ENCODE data around the gene COMP.
A peak's percentile ranks its signal among the peaks of the same experiment; 100 is the strongest.
"Not testable (repeated sequence)": the region's sequence is repeated elsewhere in the genome, so short reads cannot be mapped to it uniquely, and the experiment has no call there.

Gene COMP

DNA sequence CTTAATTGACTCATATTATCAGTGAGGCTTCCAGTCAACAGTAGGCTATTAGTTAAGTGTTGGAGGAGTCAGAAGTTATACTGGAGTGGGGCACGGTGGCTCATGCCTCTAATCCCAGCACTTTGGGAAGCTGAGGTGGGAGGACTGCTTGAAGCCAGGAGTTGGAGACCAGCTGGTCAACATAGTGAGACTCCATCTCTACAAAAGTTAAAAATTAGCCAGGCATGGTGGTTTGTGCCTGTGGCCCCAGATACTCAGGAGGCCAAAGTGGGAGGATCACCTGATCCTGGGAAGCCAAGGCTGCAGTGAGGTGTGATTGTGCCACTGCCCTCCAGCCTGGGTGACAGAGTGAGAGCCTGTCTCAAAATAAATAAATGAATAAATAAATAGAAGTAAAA is 53.2 kb downstream of the COMP start:
- Histone ChIP-seq H3K27ac (ENCODE audit: insufficient read depth in 1 of 2, low read depth in 1 of 2, low read length in 2 of 2, poor library complexity in 1 of 2, severe bottlenecking in 2 of 2) (no peak overlapping the region), H3K36me3 (ENCODE audit: control insufficient read depth in 4 of 4, insufficient read depth in 4 of 4, low read length in 3 of 4) (no peaks in the 10 kb centered on the region), H3K4me3 (ENCODE audit: control insufficient read depth in 1 of 7, extremely low read depth in 1 of 7, insufficient read depth in 4 of 7, low read depth in 2 of 7, low read length in 6 of 7) (no peak overlapping the region), H3K9me3 (ENCODE audit: control extremely low read depth in 1 of 5, control insufficient read depth in 4 of 5, insufficient read depth in 2 of 5, low read depth in 1 of 5, low read length in 4 of 5) (no peaks in the 10 kb centered on the region), H3K4me1 (ENCODE audit: control extremely low read depth in 1 of 4, control insufficient read depth in 4 of 4, insufficient read depth in 4 of 4, low read length in 3 of 4) (no peaks in the 10 kb centered on the region), H3K27me3 (replicated peaks in 2 of 5; ENCODE audit: control insufficient read depth in 4 of 5, insufficient read depth in 5 of 5, low read length in 4 of 5) (no peaks in the 10 kb centered on the region)
- 100% methylated on average over 1 of the region's 1 CpG for WGBS (ENCODE audit: insufficient coverage)
- no peak for DNase-seq
- POLR2A ChIA-PET = no interaction called here
- CTCF ChIA-PET = no interaction called here

DNA sequence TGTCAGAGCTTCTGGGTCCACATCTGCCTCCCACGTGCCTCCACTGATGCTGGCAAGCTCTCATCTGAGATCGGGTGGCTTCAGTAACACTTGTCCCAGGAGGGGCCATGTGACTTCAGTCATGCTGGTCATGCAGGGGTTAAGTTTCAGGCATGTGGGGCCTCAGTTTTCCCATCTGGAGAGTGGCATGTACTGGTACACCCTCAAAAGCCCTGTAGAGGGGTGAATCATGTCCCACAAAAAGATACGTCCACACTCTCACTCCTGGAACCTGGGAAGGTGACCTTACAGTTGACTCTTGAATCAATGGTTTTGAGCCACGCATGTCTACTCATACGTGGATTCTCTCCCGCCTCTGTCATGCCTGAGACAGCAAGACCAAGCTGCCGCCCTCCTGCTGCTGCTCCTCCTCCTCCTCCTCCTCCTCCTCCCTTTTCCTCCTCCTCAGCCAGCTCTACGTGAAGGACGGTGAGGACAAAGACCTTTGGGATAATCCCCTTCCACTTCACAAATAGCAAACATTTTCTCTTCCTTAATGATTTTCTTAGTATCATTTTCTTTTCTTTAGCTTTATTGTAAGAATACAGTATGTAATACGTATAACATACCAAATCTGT is 53.7 kb downstream of the COMP start:
- WGBS (ENCODE audit: insufficient coverage) = 94% methylated on average over 9 of the region's 10 CpGs
- ChIA-PET POLR2A (no interaction called here), CTCF (interaction anchor here (1.6 kb wide), 1 partner anchor 13 kb away, joined by 3 read pairs; no protein-coding TSS in a partner anchor)
- Histone ChIP-seq H3K4me3 (ENCODE audit: control insufficient read depth in 1 of 7, extremely low read depth in 1 of 7, insufficient read depth in 4 of 7, low read depth in 2 of 7, low read length in 6 of 7) (no peak overlapping the region), H3K9me3 (ENCODE audit: control extremely low read depth in 1 of 5, control insufficient read depth in 4 of 5, insufficient read depth in 2 of 5, low read depth in 1 of 5, low read length in 4 of 5) (no peaks in the 10 kb centered on the region), H3K36me3 (ENCODE audit: control insufficient read depth in 4 of 4, insufficient read depth in 4 of 4, low read length in 3 of 4) (no peaks in the 10 kb centered on the region), H3K27me3 (replicated peaks in 2 of 5; ENCODE audit: control insufficient read depth in 4 of 5, insufficient read depth in 5 of 5, low read length in 4 of 5) (no peaks in the 10 kb centered on the region), H3K27ac (ENCODE audit: insufficient read depth in 1 of 2, low read depth in 1 of 2, low read length in 2 of 2, poor library complexity in 1 of 2, severe bottlenecking in 2 of 2) (no peak overlapping the region), H3K4me1 (ENCODE audit: control extremely low read depth in 1 of 4, control insufficient read depth in 4 of 4, insufficient read depth in 4 of 4, low read length in 3 of 4) (no peaks in the 10 kb centered on the region)
- no peak for DNase-seq

GRCh38 chr19:18736415-18737336 is 54.4 kb downstream of the COMP start:
- no peak overlapping the region for H3K4me3 ChIP-seq (ENCODE audit: control insufficient read depth in 1 of 7, extremely low read depth in 1 of 7, insufficient read depth in 4 of 7, low read depth in 2 of 7, low read length in 6 of 7)
- no peaks in the 10 kb centered on the region for H3K9me3 ChIP-seq (ENCODE audit: control extremely low read depth in 1 of 5, control insufficient read depth in 4 of 5, insufficient read depth in 2 of 5, low read depth in 1 of 5, low read length in 4 of 5)
- H3K4me1 ChIP-seq (ENCODE audit: control extremely low read depth in 1 of 4, control insufficient read depth in 4 of 4, insufficient read depth in 4 of 4, low read length in 3 of 4) = peaks cover 0 to 3% (median 1%) of the 10 kb centered on the region in 4 experiments
- ChIA-PET POLR2A (no interaction called here), CTCF (interaction anchor here (1.6 kb wide), 1 partner anchor 12 kb away, joined by 3 read pairs; no protein-coding TSS in a partner anchor)
- DNase-seq = no peak
- 96% methylated on average over 17 of the region's 27 CpGs for WGBS (ENCODE audit: insufficient coverage)
- no peak overlapping the region for H3K27ac ChIP-seq (ENCODE audit: insufficient read depth in 1 of 2, low read depth in 1 of 2, low read length in 2 of 2, poor library complexity in 1 of 2, severe bottlenecking in 2 of 2)
- no peaks in the 10 kb centered on the region for H3K36me3 ChIP-seq (ENCODE audit: control insufficient read depth in 4 of 4, insufficient read depth in 4 of 4, low read length in 3 of 4)
- no peaks in the 10 kb centered on the region for H3K27me3 ChIP-seq (replicated peaks in 2 of 5; ENCODE audit: control insufficient read depth in 4 of 5, insufficient read depth in 5 of 5, low read length in 4 of 5)

GRCh38 chr19:18735752-18736151 is 55.4 kb downstream of the COMP start:
- no peaks in the 10 kb centered on the region for H3K9me3 ChIP-seq (ENCODE audit: control extremely low read depth in 1 of 5, control insufficient read depth in 4 of 5, insufficient read depth in 2 of 5, low read depth in 1 of 5, low read length in 4 of 5)
- H3K4me3 ChIP-seq (ENCODE audit: control insufficient read depth in 1 of 7, extremely low read depth in 1 of 7, insufficient read depth in 4 of 7, low read depth in 2 of 7, low read length in 6 of 7) = no peak overlapping the region
- peaks cover 0 to 11% (median 7%) of the 10 kb centered on the region in 4 experiments for H3K4me1 ChIP-seq (ENCODE audit: control extremely low read depth in 1 of 4, control insufficient read depth in 4 of 4, insufficient read depth in 4 of 4, low read length in 3 of 4)
- H3K36me3 ChIP-seq (ENCODE audit: control insufficient read depth in 4 of 4, insufficient read depth in 4 of 4, low read length in 3 of 4) = no peaks in the 10 kb centered on the region
- DNase-seq = no peak
- H3K27me3 ChIP-seq (replicated peaks in 2 of 5; ENCODE audit: control insufficient read depth in 4 of 5, insufficient read depth in 5 of 5, low read length in 4 of 5) = no peaks in the 10 kb centered on the region
- no peak overlapping the region for H3K27ac ChIP-seq (ENCODE audit: insufficient read depth in 1 of 2, low read depth in 1 of 2, low read length in 2 of 2, poor library complexity in 1 of 2, severe bottlenecking in 2 of 2)
- ChIA-PET POLR2A (no interaction called here), CTCF (no interaction called here)
- WGBS (ENCODE audit: insufficient coverage) = 94% methylated on average over 9 of the region's 9 CpGs

GRCh38 chr19:18735324-18735723 is 55.8 kb downstream of the COMP start:
- no peak overlapping the region for H3K4me3 ChIP-seq (ENCODE audit: control insufficient read depth in 1 of 7, extremely low read depth in 1 of 7, insufficient read depth in 4 of 7, low read depth in 2 of 7, low read length in 6 of 7)
- H3K36me3 ChIP-seq (ENCODE audit: control insufficient read depth in 4 of 4, insufficient read depth in 4 of 4, low read length in 3 of 4) = no peaks in the 10 kb centered on the region
- H3K4me1 ChIP-seq (ENCODE audit: control extremely low read depth in 1 of 4, control insufficient read depth in 4 of 4, insufficient read depth in 4 of 4, low read length in 3 of 4) = peaks cover 0 to 11% (median 7%) of the 10 kb centered on the region in 4 experiments
- H3K9me3 ChIP-seq (ENCODE audit: control extremely low read depth in 1 of 5, control insufficient read depth in 4 of 5, insufficient read depth in 2 of 5, low read depth in 1 of 5, low read length in 4 of 5) = no peaks in the 10 kb centered on the region
- no peak for DNase-seq
- ChIA-PET POLR2A (no interaction called here), CTCF (interaction anchor here (0.9 kb wide), 1 partner anchor 36 kb away, joined by 3 read pairs; no protein-coding TSS in a partner anchor)
- no peak overlapping the region for H3K27ac ChIP-seq (ENCODE audit: insufficient read depth in 1 of 2, low read depth in 1 of 2, low read length in 2 of 2, poor library complexity in 1 of 2, severe bottlenecking in 2 of 2)
- 97% methylated on average over 6 of the region's 14 CpGs for WGBS (ENCODE audit: insufficient coverage)
- no peaks in the 10 kb centered on the region for H3K27me3 ChIP-seq (replicated peaks in 2 of 5; ENCODE audit: control insufficient read depth in 4 of 5, insufficient read depth in 5 of 5, low read length in 4 of 5)

- POLR2A ChIA-PET; H3K9me3 ChIP-seq (ENCODE audit: control extremely low read depth in 1 of 5, control insufficient read depth in 4 of 5, insufficient read depth in 2 of 5, low read depth in 1 of 5, low read length in 4 of 5); H3K36me3 ChIP-seq (ENCODE audit: control insufficient read depth in 4 of 4, insufficient read depth in 4 of 4, low read length in 3 of 4); H3K4me3 ChIP-seq (ENCODE audit: control insufficient read depth in 1 of 7, extremely low read depth in 1 of 7, insufficient read depth in 4 of 7, low read depth in 2 of 7, low read length in 6 of 7); H3K27ac ChIP-seq (ENCODE audit: insufficient read depth in 1 of 2, low read depth in 1 of 2, low read length in 2 of 2, poor library complexity in 1 of 2, severe bottlenecking in 2 of 2); CTCF ChIA-PET; H3K27me3 ChIP-seq (replicated peaks in 2 of 5; ENCODE audit: control insufficient read depth in 4 of 5, insufficient read depth in 5 of 5, low read length in 4 of 5); DNase-seq: not testable (repeated sequence)
- peaks cover 0 to 11% (median 7%) of the 10 kb centered on the region in 4 experiments for H3K4me1 ChIP-seq (ENCODE audit: control extremely low read depth in 1 of 4, control insufficient read depth in 4 of 4, insufficient read depth in 4 of 4, low read length in 3 of 4)
- WGBS (ENCODE audit: insufficient coverage) = 97% methylated on average over 10 of the region's 11 CpGs
These were observed 57.3 kb downstream of the COMP start for GRCh38 chr19:18733762-18734332.

DNA sequence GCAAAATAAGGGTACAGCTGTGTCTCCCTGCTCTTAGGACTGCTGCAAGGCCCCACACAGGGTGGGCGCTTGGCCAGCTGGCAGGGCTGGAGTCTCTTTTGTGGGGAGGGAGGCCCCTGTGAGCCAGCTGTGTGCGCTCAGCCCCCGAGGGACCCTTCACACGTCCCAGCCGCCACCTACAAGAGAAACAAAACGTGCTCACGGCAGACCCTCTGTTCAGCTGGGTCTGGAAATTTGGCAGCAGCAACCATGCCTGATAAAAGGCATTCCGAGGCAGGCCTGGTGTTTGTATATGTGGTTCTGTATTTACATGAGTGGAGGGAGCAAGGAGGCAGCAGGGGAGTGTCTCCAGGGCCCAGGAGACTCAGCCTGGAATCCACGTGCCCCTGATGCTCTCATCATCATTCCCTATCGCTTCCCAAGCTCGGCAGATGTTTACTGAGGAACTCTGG is 57.9 kb downstream of the COMP start:
- Histone ChIP-seq H3K9me3 (ENCODE audit: control extremely low read depth in 1 of 5, control insufficient read depth in 4 of 5, insufficient read depth in 2 of 5, low read depth in 1 of 5, low read length in 4 of 5) (no peaks in the 10 kb centered on the region), H3K27ac (ENCODE audit: insufficient read depth in 1 of 2, low read depth in 1 of 2, low read length in 2 of 2, poor library complexity in 1 of 2, severe bottlenecking in 2 of 2) (no peak overlapping the region), H3K4me1 (ENCODE audit: control extremely low read depth in 1 of 4, control insufficient read depth in 4 of 4, insufficient read depth in 4 of 4, low read length in 3 of 4) (peaks cover 0 to 11% (median 7%) of the 10 kb centered on the region in 4 experiments), H3K27me3 (replicated peaks in 2 of 5; ENCODE audit: control insufficient read depth in 4 of 5, insufficient read depth in 5 of 5, low read length in 4 of 5) (no peaks in the 10 kb centered on the region), H3K4me3 (ENCODE audit: control insufficient read depth in 1 of 7, extremely low read depth in 1 of 7, insufficient read depth in 4 of 7, low read depth in 2 of 7, low read length in 6 of 7) (no peak overlapping the region), H3K36me3 (ENCODE audit: control insufficient read depth in 4 of 4, insufficient read depth in 4 of 4, low read length in 3 of 4) (no peaks in the 10 kb centered on the region)
- POLR2A ChIA-PET = no interaction called here
- WGBS (ENCODE audit: insufficient coverage) = 87% methylated on average over 10 of the region's 11 CpGs
- peak in 1 of 3 donors; percentile 4 for DNase-seq
- CTCF ChIA-PET = interaction anchor here (0.7 to 1.2 kb wide), 2 partner anchors 9 to 283 kb away, joined by 3 to 4 read pairs; no protein-coding TSS in a partner anchor

Data from common myeloid progenitor, CD34-positive (primary cell).